Measurements from ENCODE around the gene IDI1. TPM values are rescaled to one million over a fixed set of nuclear protein-coding genes. Genes with fewer than 3 reads are reported as not detected.
"Not testable (repeated sequence)": the region's sequence is repeated elsewhere in the genome, so short reads cannot be mapped to it uniquely, and the experiment has no call there.

The IDI1 gene
- total and polyA plus RNA-seq, 11 donors, result 9.1 to 44.8 (median 18.4) TPM

- DNase-seq (no peak), ATAC-seq (no peak)
- no peaks in the 10 kb centered on the region for H3K4me1 ChIP-seq
- intact Hi-C loops (cut with DNase I), result no loop called here
- H3K27ac ChIP-seq, result no peak overlapping the region
- WGBS, 4 donors, result 94 to 97% (median 96%) methylated on average over 10 to 11 of the region's 11 CpGs
- peaks cover 2 to 91% (median 89%) of the 10 kb centered on the region in 9 donors for H3K36me3 ChIP-seq
- H3K4me3 ChIP-seq, result no peak overlapping the region
- H3K9me3 ChIP-seq, result no peaks in the 10 kb centered on the region
- no peaks in the 10 kb centered on the region for H3K27me3 ChIP-seq
- TF ChIP-seq CTCF (IDR thresholded peaks at IDR 0.05), result no peak
- no peak for TF ChIP-seq POLR2A (IDR thresholded peaks at IDR 0.05)
Observed at GRCh38 chr10:1015688-1016087, 33.2 kb downstream of the IDI1 start.

DNA sequence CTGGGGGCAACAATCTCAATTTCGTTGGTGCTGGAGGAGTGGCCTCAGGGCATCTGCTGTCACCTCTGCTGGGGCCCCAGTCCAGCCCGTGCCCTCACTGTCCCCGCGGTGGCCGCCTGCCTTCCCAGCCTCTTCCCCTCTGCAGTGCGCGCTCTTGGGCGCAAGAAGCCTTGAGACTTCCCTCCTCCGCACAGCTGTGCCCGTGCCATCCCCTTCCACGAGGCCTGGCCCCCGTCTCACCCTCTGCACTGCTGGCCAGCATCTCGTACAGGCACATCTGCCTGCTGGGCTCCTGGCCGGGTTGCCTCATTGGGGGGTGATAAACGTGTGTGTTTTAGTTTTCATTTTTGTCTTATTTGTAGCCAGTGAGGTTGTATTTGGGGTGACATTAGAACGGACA is 37.2 kb downstream of the IDI1 start:
- Histone ChIP-seq H3K4me1 (no peaks in the 10 kb centered on the region), H3K4me3 (no peak overlapping the region), H3K36me3 (peaks cover 2 to 97% (median 93%) of the 10 kb centered on the region in 9 donors), H3K27ac (no peak overlapping the region), H3K27me3 (no peaks in the 10 kb centered on the region), H3K9me3 (no peaks in the 10 kb centered on the region)
- ATAC-seq, result no peak
- WGBS, 4 donors, result 93 to 96% (median 95%) methylated on average over 16 of the region's 16 CpGs
- intact Hi-C loops (cut with DNase I), result no loop called here
- no peak for DNase-seq
- no peak for TF ChIP-seq CTCF (IDR thresholded peaks at IDR 0.05)
- no peak for TF ChIP-seq POLR2A (IDR thresholded peaks at IDR 0.05)

- Histone ChIP-seq H3K27ac (no peak overlapping the region), H3K4me3 (no peak overlapping the region), H3K4me1 (no peaks in the 10 kb centered on the region), H3K36me3 (peaks cover 2 to 97% (median 93%) of the 10 kb centered on the region in 9 donors), H3K9me3 (no peaks in the 10 kb centered on the region), H3K27me3 (no peaks in the 10 kb centered on the region)
- TF ChIP-seq POLR2A (IDR thresholded peaks at IDR 0.05), result no peak
- TF ChIP-seq CTCF (IDR thresholded peaks at IDR 0.05), result no peak
- peak in 1 of 4 donors; percentile 53 for ATAC-seq
- intact Hi-C loops (cut with DNase I), result no loop called here
- WGBS, 4 donors, result 93 to 96% (median 94%) methylated on average over 7 of the region's 7 CpGs
- DNase-seq, result no peak
Observed at GRCh38 chr10:1010703-1011102, 38.2 kb downstream of the IDI1 start.

- H3K36me3 ChIP-seq, result peaks cover 2 to 100% (median 97%) of the 10 kb centered on the region in 9 donors
- H3K27me3 ChIP-seq; ATAC-seq; H3K4me3 ChIP-seq; H3K27ac ChIP-seq; DNase-seq; intact Hi-C loops (cut with DNase I); H3K9me3 ChIP-seq; H3K4me1 ChIP-seq: not testable (repeated sequence)
- WGBS, 4 donors, result 62 to 83% (median 68%) methylated on average over 7 to 8 of the region's 8 CpGs
Observed at GRCh38 chr10:1009947-1010346, 39.0 kb downstream of the IDI1 start.

- no peaks in the 10 kb centered on the region for H3K9me3 ChIP-seq
- H3K36me3 ChIP-seq, result peaks cover 2 to 100% (median 97%) of the 10 kb centered on the region in 9 donors
- TF ChIP-seq POLR2A (IDR thresholded peaks at IDR 0.05), result no peak
- no peak for TF ChIP-seq CTCF (IDR thresholded peaks at IDR 0.05)
- intact Hi-C loops (cut with DNase I), result no loop called here
- no peak overlapping the region for H3K4me3 ChIP-seq
- no peaks in the 10 kb centered on the region for H3K4me1 ChIP-seq
- H3K27ac ChIP-seq, result no peak overlapping the region
- 72 to 83% (median 78%) methylated on average over 9 of the region's 9 CpGs for WGBS, 4 donors
- H3K27me3 ChIP-seq, result no peaks in the 10 kb centered on the region
- ATAC-seq (no peak), DNase-seq (no peak)
Observed at GRCh38 chr10:1009071-1009494, 39.8 kb downstream of the IDI1 start.
